GM18870 (cell line): ENCODE results near the gene NEK1.

ENCODE experiments used
- ATAC-seq: cut with Tn5 transposase; IDR thresholded peaks from one replicate; pipeline ENCODE4 v1.9.1; 2021; ENCODE audit warnings: moderate library complexity; ENCODE audit not compliant: unreplicated experiment

NEK1 gene

GRCh38 chr4:169376421-169376820 is 236.0 kb downstream of the NEK1 start:
- no peak for ATAC-seq

- no peak for ATAC-seq
These were observed 239.6 kb downstream of the NEK1 start for GRCh38 chr4:169372791-169373190.

- ATAC-seq, result no peak
These were observed 242.7 kb downstream of the NEK1 start for GRCh38 chr4:169369634-169370033.

DNA sequence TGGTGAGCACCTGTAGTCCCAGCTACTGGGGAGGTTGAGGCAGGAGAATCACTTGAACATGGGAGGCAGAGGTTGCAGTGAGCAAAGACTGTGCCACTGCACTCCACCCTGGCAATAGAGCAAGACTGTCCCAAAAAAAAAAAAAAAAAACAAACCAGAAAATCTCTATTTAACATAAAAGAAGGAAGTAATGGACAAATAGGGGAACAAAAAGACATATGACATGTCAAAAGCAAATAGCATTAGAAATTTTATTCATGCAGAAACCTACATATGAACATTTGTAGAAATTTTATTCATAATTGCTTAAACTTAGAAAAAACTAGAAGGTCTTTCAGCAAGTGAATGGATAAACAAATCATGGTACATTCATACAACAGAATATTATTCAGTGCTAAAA is 244.6 kb downstream of the NEK1 start:
- no peak for ATAC-seq

GRCh38 chr4:169366821-169367220 is 245.6 kb downstream of the NEK1 start:
- no peak for ATAC-seq

GRCh38 chr4:169362607-169363006 is 249.8 kb downstream of the NEK1 start:
- no peak for ATAC-seq

DNA sequence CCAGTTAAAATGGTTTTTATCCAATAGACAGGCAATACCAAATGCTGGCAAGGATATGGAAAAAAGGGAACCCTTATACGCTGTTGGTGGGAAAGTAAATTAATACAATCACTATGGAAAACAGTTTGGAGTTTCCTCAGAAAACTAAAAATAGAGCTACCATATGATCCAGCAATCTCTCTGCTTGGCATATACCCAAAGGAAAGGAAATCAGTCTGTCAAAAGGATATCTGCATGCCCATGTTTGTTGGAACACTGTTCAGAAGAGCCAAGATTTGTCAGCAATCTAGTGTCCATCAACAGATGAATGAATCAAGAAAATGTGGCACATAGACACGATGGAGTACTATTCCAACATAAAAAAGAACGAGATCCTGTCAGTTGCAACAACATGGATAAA is 250.6 kb downstream of the NEK1 start:
- ATAC-seq, result no peak

GRCh38 chr4:169359961-169360360 is 252.4 kb downstream of the NEK1 start:
- ATAC-seq, result no peak

- ATAC-seq, result no peak
These were observed 260.0 kb downstream of the NEK1 start for GRCh38 chr4:169352360-169352759.

- no peak for ATAC-seq
These were observed 260.5 kb downstream of the NEK1 start for GRCh38 chr4:169351872-169352271.

- ATAC-seq, result no peak
These were observed 263.8 kb downstream of the NEK1 start for GRCh38 chr4:169348541-169348940.

- no peak for ATAC-seq
These were observed 265.5 kb downstream of the NEK1 start for GRCh38 chr4:169346840-169347239.

DNA sequence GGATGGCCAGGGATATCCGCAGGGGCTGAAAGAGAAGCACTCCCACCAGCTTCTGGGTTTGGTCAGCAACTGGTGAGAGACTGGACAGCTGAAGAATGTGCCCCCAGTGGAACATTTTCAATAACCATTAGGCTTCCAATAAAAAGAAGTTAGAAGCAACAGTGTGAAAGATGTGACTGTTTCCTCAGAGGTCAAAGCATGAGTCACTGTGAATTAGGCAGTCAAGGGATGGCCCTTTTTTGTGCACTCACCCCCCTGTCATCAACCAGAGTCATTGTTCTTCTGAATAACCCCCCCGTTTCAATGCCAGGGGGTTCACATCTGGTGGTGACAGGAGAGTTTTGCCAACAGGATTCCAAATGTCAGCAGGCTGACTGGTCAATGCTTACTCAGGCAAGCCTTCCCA is 267.1 kb downstream of the NEK1 start:
- no peak for ATAC-seq
